Adrenal gland (tissue), 12 donors: ENCODE data around the gene ENOX1. TPM values are rescaled to one million over a fixed set of nuclear protein-coding genes. Genes with fewer than 3 reads are reported as not detected.

ENCODE experiments used
- DNase-seq, 7 donors: peaks; one replicate each; pipeline ENCODE4 v3.0.0-alpha.2; 2019 to 2020
- H3K27ac ChIP-seq, 5 donors: fragments of 200-600 bp; sonication (generic) in 4 of 5; 1 replicate in 3 of 5; 2 replicates in 2 of 5; pipeline versions ENCODE4 v1.5.1 to v1.8.0; 2016 to 2020; ENCODE audit warnings: mild to moderate bottlenecking in 1 of 5
- H3K27me3 ChIP-seq: fragments of 200-600 bp; 2 replicates; pipeline ENCODE4 v1.8.0; 2021
- H3K36me3 ChIP-seq, 2 donors: fragments of 200-600 bp; replicated peaks in 1 of 2; 1 replicate in 1 of 2; 2 replicates in 1 of 2; pipeline versions ENCODE4 v1.5.1 to v1.8.0; 2018 to 2022
- H3K4me1 ChIP-seq, 2 donors: fragments of 200-600 bp; replicated peaks in 1 of 2; 1 replicate in 1 of 2; 2 replicates in 1 of 2; pipeline versions ENCODE4 v1.5.1 to v1.8.0; 2018 to 2021
- H3K4me3 ChIP-seq, 4 donors: fragments of 200-600 bp; sonication (generic) in 3 of 4; one replicate each; pipeline ENCODE4 v1.5.1; 2016 to 2018
- H3K9me3 ChIP-seq, 3 donors: fragments of 200-600 bp; sonication (generic) in 1 of 3; replicated peaks in 1 of 3; 1 replicate in 2 of 3; 2 replicates in 1 of 3; pipeline versions ENCODE4 v1.5.1 to v1.8.0; 2016 to 2021
- CTCF ChIP-seq, 6 experiments: fragments of 450-650 bp in 4 of 6; fragments of 200-600 bp in 2 of 6; sonication (generic) in 1 of 6; IDR thresholded peaks; 1 replicate in 5 of 6; 2 replicates in 1 of 6; pipeline versions ENCODE4 v1.5.1 to v1.8.0; 2016 to 2021; ENCODE audit warnings: antibody characterized with exemption in 6 of 6, mild to moderate bottlenecking in 2 of 6, moderate library complexity in 1 of 6
- POLR2A ChIP-seq, 2 donors: fragments of 450-650 bp; IDR thresholded peaks; one replicate each; pipeline ENCODE4 v1.6.1; 2017; ENCODE audit warnings: antibody characterized with exemption in 2 of 2, mild to moderate bottlenecking in 2 of 2, moderate library complexity in 1 of 2
- WGBS, 4 donors: extraction: QIAGEN DNeasy Blood & Tissue Kit in 2 of 4; methylation state at CpG; one replicate each; pipeline versions ENCODE4 v1.1.5 to v1.1.7; 2013 to 2017; 5-methylcytosine and 5-hydroxymethylcytosine counted together
- intact Hi-C, 2 donors: fragments of 100-400 bp; cut with DNase I; formaldehyde crosslinking; loops; one replicate each; pipeline versions ENCODE4 v1.14.1 to v1.15.0; 2022 to 2023
- polyA plus RNA-seq, 3 donors: library from polyadenylated mRNA; stranded (reverse); fragments of 200-250 nt in 2 of 3; fragments of 350-450 nt in 1 of 3; fragmentation: Illumina TruSeq in 1 of 3; extraction: RNeasy Lipid Tissue Mini Kit (QIAGEN cat#74804) in 1 of 3; gene quantifications; one replicate each; pipeline ENCODE4 v1.2.3, GENCODE V29; 2013 to 2014
- total RNA-seq, 9 donors: library from RNA; depleted of rRNA in 4 of 9; stranded (reverse); fragments of >200 nt in 4 of 9; fragments of 120-200 nt in 1 of 9; fragmentation: NEBNext Ultra II Directional in 1 of 9; extraction: Animal tissue kit (Norgen Biotek cat#: 25700) in 1 of 9; gene quantifications; one replicate each; pipeline versions ENCODE4 v1.1.0 to v1.2.4, GENCODE V29; 2013 to 2023
- donor health status: healthy with polysubstance abuse.
- donor health status: Bipolar disorder and iron deficiency.
- donor health status: DM: yes; HTN: yes; CAD: no.
- donor health status: DM: no; HTN: no; CAD: no.
- donor health status: DM: no; HTN: no; CAD: no.
- donor health status: DM: yes; HTN: yes; CAD: no.

ENOX1 gene
- total and polyA plus RNA-seq, 12 donors: 0.25 to 5.8 (median 1.6) TPM

- Histone ChIP-seq H3K36me3 (no peaks in the 10 kb centered on the region), H3K27ac (no peak overlapping the region), H3K4me3 (no peak overlapping the region), H3K27me3 (no peaks in the 10 kb centered on the region), H3K4me1 (no peaks in the 10 kb centered on the region), H3K9me3 (no peaks in the 10 kb centered on the region)
- no peak for DNase-seq
- intact Hi-C loops: no loop called here
- TF ChIP-seq CTCF (IDR thresholded peaks at IDR 0.05): no peak
- TF ChIP-seq POLR2A (IDR thresholded peaks at IDR 0.05): no peak
- 79 to 88% (median 84%) methylated on average over 4 of the region's 4 CpGs for WGBS, 4 donors
These were observed 461.1 kb downstream of the ENOX1 start for GRCh38 chr13:43325636-43326035.

GRCh38 chr13:43324129-43324528 lies 462.6 kb downstream of the ENOX1 start:
- H3K4me3 ChIP-seq: no peak overlapping the region
- intact Hi-C loops: no loop called here
- no peak overlapping the region for H3K27ac ChIP-seq
- no peaks in the 10 kb centered on the region for H3K9me3 ChIP-seq
- H3K36me3 ChIP-seq: no peaks in the 10 kb centered on the region
- no peaks in the 10 kb centered on the region for H3K27me3 ChIP-seq
- 76 to 95% (median 78%) methylated on average over 3 of the region's 3 CpGs for WGBS, 4 donors
- H3K4me1 ChIP-seq: no peaks in the 10 kb centered on the region
- DNase-seq: no peak
- TF ChIP-seq POLR2A (IDR thresholded peaks at IDR 0.05) (no peak), CTCF (IDR thresholded peaks at IDR 0.05) (no peak)

GRCh38 chr13:43319617-43320444 lies 466.9 kb downstream of the ENOX1 start:
- Histone ChIP-seq H3K4me1 (peaks cover 0 to 12% of the 10 kb centered on the region in 2 donors), H3K4me3 (no peak overlapping the region), H3K36me3 (no peaks in the 10 kb centered on the region), H3K27ac (no peak overlapping the region), H3K9me3 (no peaks in the 10 kb centered on the region), H3K27me3 (no peaks in the 10 kb centered on the region)
- WGBS, 4 donors: 76 to 88% (median 84%) methylated on average over 10 of the region's 10 CpGs
- TF ChIP-seq POLR2A (IDR thresholded peaks at IDR 0.05): no peak
- no peak for TF ChIP-seq CTCF (IDR thresholded peaks at IDR 0.05)
- no peak for DNase-seq
- intact Hi-C loops: no loop called here

GRCh38 chr13:43316946-43317353 lies 469.8 kb downstream of the ENOX1 start:
- TF ChIP-seq CTCF (IDR thresholded peaks at IDR 0.05) (no peak), POLR2A (IDR thresholded peaks at IDR 0.05) (no peak)
- H3K27me3 ChIP-seq: no peaks in the 10 kb centered on the region
- H3K4me3 ChIP-seq: peak overlapping the region in 1 of 4 donors; percentile 16
- intact Hi-C loops: no loop called here
- no peaks in the 10 kb centered on the region for H3K9me3 ChIP-seq
- H3K36me3 ChIP-seq: no peaks in the 10 kb centered on the region
- 1 to 13% (median 5%) methylated on average over 4 of the region's 4 CpGs for WGBS, 4 donors
- H3K4me1 ChIP-seq: peaks cover 0 to 12% of the 10 kb centered on the region in 2 donors
- DNase-seq: peak; percentile 24 to 67 (median 40)
- no peak overlapping the region for H3K27ac ChIP-seq
